Iris pigment epithelial cell (primary cell): Measurements from ENCODE around the gene AADACL2.
"Not testable (repeated sequence)": the region's sequence is repeated elsewhere in the genome, so short reads cannot be mapped to it uniquely, and the experiment has no call there.

ENCODE experiments used
- DNase-seq: peaks from one replicate; pipeline ENCODE4 v3.0.0-alpha.2; 2011; ENCODE audit warnings: low read depth

AADACL2 gene

DNA sequence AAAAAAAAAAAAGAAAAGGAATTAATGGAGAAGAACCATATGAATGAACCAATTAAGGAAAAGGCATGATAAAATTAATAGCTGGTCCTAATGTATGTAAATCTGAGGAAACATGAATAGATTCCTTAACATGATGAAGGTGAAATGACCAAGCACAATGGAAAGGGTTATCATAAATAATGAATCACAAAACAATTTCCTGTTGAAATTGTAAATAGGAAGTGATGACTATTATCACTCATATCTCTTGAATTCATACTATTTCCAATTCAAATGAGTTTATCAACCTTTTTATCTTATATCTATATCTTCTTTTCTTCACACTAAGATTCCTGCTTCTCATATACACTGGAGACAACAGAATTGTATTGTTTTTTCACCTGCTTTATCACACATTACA is 32.0 kb downstream of the AADACL2 start:
- peak; percentile 37 for DNase-seq

DNA sequence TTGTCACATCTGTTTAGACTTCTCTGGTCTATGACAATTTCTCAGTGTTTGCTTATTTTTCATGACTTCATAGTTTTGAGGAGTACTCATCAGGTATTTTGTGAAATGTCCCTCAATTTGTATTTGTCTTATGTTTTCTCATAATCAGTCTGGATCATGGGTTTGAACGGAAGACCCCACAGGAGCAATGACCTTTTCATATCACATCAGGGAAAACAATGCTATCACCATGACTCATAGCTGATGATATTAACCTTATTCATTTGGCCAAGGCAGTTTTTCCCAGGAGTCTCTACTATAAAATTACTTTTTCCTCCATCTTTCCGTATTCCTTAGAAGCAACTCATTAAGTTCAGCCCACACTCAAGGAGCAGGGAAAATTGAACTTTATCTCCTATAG is 32.7 kb downstream of the AADACL2 start:
- peak; percentile 70 for DNase-seq

GRCh38 chr3:151768393-151768930 is 34.7 kb downstream of the AADACL2 start:
- DNase-seq, result no peak

DNA sequence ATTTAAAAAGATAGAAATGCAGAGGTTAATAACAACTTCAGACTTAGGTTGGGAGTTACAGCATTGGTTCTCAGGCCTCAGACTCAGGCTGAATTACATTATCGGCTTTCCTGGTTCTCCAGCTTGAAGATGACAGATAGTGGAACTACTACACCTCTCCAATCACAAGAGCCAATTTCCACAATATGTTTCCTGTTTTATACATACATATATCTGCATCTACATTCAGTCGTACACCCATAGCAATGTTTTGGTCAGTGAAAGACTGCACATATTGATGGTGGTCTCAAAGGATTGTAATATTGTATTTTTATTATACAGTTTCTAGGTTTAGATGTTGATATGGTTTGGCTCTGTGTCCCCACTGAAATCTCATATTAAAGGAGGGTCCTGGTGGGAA is 35.4 kb downstream of the AADACL2 start:
- no peak for DNase-seq

GRCh38 chr3:151770956-151771355 is 37.2 kb downstream of the AADACL2 start:
- DNase-seq, result peak; percentile 55

GRCh38 chr3:151772825-151773480 is 39.2 kb downstream of the AADACL2 start:
- no peak for DNase-seq

DNA sequence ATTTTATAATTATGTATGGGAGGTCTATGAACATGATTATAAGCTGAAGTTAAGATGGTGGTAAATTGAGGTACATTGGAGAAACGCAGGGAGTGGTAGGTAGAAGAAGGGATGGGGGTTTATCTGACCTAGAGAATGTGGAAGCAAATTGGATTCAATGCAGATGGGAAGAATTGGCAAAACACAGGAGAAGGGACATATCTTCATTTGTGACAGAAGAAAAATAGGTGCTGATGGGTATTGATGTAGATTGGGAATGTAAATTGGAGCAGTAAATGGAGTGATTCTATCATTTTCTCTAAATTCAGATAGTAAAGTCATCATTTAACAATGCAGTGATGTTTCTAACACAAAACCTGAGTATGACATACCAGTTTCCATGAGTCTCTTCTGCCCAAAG is 40.5 kb downstream of the AADACL2 start:
- no peak for DNase-seq

GRCh38 chr3:151774910-151775309 is 41.2 kb downstream of the AADACL2 start:
- no peak for DNase-seq

DNA sequence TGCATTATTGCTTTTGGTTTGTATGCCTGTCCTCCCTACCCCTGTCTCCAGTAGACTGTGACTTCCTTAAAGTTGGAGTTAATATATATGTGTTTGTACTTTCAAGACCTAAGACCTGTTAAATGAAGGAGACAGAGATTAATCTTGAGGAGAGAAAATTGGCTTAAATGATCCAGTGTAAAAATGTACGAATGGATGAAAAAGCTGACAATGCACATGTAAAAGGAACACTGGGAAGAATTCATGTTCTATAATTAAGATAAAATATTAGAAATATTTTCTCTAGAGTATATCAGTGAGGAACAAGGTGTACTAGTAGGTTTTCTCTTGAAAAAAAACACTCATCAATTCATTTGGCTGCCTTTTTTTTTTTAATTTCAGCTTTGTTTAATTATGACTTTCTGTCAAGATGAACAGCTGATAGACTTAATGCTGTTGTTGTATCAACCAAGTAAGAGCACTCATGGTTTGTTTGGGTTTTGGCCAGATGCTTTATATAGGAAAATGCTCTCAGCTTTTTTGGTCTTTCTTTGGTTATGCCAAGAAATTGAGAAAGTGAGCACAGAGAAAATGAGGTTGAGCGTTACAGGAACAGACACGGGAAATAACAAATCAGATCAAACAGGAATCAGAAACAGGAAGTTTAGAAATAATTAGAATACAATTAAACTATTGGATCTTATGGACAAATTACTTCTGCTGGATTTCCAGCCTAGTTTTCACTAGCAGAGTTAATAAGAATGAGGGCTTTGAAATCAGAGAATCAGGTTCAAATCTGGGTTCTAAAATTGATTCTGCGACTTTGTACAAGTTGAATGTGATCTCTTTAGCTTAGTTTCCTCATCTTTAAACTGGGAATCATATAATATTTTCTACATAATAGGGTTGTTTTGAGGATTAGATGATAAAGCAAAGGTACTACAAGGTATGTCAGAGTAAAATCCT is 41.9 kb downstream of the AADACL2 start:
- no peak for DNase-seq

GRCh38 chr3:151776259-151776740 is 42.6 kb downstream of the AADACL2 start:
- DNase-seq, result no peak

DNA sequence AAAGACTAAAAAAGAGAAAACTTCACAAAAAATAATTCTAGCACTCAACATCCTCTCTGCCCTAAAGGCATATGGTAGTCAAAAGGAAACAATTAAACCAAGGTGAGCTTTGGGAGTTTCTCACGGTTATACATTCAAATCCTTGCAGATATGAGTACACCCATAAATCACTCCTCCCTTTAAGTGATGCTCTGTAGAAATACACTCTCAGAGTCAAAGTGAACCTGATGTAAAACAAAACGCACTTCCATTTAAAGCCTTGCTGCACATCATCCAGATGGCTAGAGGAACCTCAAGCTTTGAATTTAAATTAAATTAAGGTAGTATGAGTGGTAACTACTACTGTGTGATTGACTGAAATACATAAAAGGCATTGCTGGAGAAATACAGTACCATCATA is 44.2 kb downstream of the AADACL2 start:
- DNase-seq, result no peak

- peak; percentile 49 for DNase-seq
Measured at GRCh38 chr3:151787626-151788025, 53.9 kb downstream of the AADACL2 start.

GRCh38 chr3:151788401-151788800 is 54.7 kb downstream of the AADACL2 start:
- DNase-seq, result no peak

- DNase-seq, result no peak
Measured at GRCh38 chr3:151789853-151790463, 56.2 kb downstream of the AADACL2 start.

DNA sequence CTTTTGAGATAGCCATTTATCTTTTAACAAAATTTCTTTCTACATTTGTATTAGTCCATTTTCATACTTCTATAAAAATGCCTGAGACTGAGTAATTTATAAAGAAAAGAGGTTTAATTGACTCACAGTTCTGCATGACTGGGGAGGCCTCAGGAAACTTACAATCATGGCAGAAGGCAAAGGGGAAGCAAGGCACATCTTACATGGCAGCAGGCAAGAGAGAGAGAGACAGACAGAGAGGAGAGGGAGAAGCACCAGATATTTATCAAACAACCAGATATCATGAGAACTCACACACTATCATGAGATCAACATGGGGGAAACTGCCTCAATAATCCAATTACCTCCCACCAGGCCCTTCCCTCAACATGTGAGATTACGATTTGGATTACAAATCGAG is 57.0 kb downstream of the AADACL2 start:
- DNase-seq, result not testable (repeated sequence)

DNA sequence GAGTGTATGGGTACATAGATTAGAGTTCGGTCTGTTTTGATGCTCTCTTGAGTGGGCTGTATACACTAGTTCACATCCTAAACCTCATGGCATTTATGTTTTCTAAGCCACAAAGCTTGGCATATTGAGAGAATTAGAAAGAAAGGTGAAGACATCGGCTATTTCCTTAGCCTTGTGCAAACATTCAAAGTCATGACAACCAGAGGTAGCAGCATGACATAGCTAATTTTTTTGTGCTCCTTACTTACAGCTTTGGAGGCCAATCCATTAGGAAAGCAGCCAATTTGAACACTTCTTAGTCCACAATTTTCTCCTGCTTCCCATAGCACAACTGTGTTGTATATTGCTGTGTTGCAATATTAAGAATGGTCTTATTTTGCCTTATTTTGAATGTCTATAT is 58.7 kb downstream of the AADACL2 start:
- no peak for DNase-seq

DNA sequence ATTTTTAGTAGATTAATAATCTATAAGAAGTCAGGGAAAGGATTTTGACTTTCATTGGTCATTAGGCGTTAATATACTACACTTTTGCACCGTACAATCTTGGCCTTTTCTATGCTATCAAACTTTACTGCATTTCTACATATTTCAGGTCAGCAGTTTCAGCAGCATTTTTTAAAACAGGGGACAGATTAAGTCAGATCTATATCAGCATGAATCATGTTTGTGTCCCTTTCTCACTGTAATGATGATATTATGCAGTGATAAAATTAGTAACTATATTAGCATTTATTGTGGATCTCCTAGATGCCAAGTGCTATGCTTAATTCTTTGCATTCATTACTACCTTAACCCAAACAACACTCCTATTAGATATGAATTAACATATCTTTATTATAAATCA is 59.9 kb downstream of the AADACL2 start:
- DNase-seq, result no peak

- DNase-seq, result no peak
Measured at GRCh38 chr3:151794080-151794479, 60.4 kb downstream of the AADACL2 start.

DNA sequence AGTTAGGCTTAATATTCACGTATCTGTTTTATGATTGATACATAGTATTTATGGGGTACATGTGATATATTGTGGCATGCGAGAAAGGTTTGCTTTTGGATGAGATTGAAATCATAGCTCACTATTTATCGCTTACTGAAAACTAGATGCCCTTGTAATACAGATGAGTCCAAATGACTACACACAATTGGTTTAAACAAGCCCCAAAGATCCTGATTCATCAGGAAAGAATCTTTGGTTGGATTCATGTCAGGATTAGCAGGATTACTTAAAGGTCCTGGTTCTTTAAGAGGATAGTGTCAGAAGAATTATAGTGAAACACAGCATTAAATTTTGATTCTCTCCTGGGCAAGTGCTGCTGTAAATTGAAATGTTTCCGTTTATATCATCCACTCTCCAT is 61.5 kb downstream of the AADACL2 start:
- peak; percentile 77 for DNase-seq

GRCh38 chr3:151796105-151796680 is 62.5 kb downstream of the AADACL2 start:
- DNase-seq, result peak; percentile 45

GRCh38 chr3:151798466-151798865 is 64.7 kb downstream of the AADACL2 start:
- peak; percentile 42 for DNase-seq

DNA sequence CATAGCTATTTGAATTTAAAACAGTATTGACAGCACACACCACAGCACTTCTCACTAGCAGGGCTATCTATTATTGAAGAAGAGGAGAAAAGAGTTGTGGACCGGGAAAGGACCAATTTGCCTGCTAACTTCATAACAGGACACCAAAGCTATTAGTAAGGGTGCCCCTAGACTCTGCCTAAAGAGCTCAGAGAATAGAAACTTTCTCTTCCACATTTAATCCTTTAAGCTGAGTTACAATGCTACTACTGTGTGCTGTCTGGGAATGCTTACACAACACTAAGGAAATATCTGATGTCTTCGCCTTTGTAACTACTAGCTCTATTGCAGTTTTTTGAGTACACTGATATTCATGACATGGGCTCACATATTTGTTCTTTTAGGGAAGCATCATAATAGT is 66.7 kb downstream of the AADACL2 start:
- peak; percentile 26 for DNase-seq
